HEK293 (cell line): Measurements from ENCODE around the gene TUG1.

ENCODE experiments used
- BCL11A ChIP-seq: fragments of 450-650 bp; formaldehyde crosslinking; IDR thresholded peaks from 2 replicates; pipeline ENCODE4 v1.5.1; 2016; ENCODE audit warnings: low read depth, missing biosample characterization, missing genetic modification characterization
- WT1 ChIP-seq: fragments of 450-650 bp; formaldehyde crosslinking; IDR thresholded peaks from 2 replicates; pipeline ENCODE4 v1.5.1; 2016; ENCODE audit warnings: missing biosample characterization, missing genetic modification characterization
- ZBTB1 ChIP-seq: fragments of 450-650 bp; formaldehyde crosslinking; IDR thresholded peaks from 2 replicates; pipeline ENCODE4 v1.5.1; 2016; ENCODE audit warnings: missing biosample characterization, missing genetic modification characterization
- ZNF121 ChIP-seq: fragments of 450-650 bp; formaldehyde crosslinking; IDR thresholded peaks from 2 replicates; pipeline ENCODE4 v1.5.1; 2016; ENCODE audit warnings: missing biosample characterization, missing genetic modification characterization
- ZNF629 ChIP-seq: fragments of 450-650 bp; formaldehyde crosslinking; IDR thresholded peaks from 2 replicates; pipeline ENCODE4 v1.5.1; 2017; ENCODE audit warnings: missing biosample characterization, missing genetic modification characterization
- ZNF747 ChIP-seq: fragments of 450-650 bp; formaldehyde crosslinking; IDR thresholded peaks from 2 replicates; pipeline ENCODE4 v1.5.1; 2016; ENCODE audit warnings: missing biosample characterization, missing genetic modification characterization
- ZNF785 ChIP-seq: fragments of 450-650 bp; formaldehyde crosslinking; IDR thresholded peaks from 2 replicates; pipeline ENCODE4 v1.5.1; 2016; ENCODE audit warnings: missing biosample characterization, missing genetic modification characterization
- ZNF830 ChIP-seq: fragments of 450-650 bp; IDR thresholded peaks from 2 replicates; pipeline ENCODE4 v1.5.0; 2018; ENCODE audit warnings: missing biosample characterization, missing genetic modification characterization, low read depth, mild to moderate bottlenecking, moderate library complexity
- TF ChIP-seq, protein P1 (sequence below): fragments of 450-650 bp; formaldehyde crosslinking; IDR thresholded peaks from 2 replicates; pipeline ENCODE4 v1.5.1; 2016; ENCODE audit warnings: missing biosample characterization, missing genetic modification characterization
- TF ChIP-seq, protein P2 (sequence below): fragments of 450-650 bp; IDR thresholded peaks from 2 replicates; pipeline ENCODE4 v1.5.1; 2018; ENCODE audit warnings: missing biosample characterization, missing genetic modification characterization
- TF ChIP-seq, protein P3 (sequence below): fragments of 450-650 bp; formaldehyde crosslinking; IDR thresholded peaks from 2 replicates; pipeline ENCODE4 v1.5.1; 2016; ENCODE audit warnings: missing biosample characterization, missing genetic modification characterization
- TF ChIP-seq, protein P4 (sequence below): sonication (generic); formaldehyde crosslinking; IDR thresholded peaks from 2 replicates; pipeline ENCODE4 v1.8.1; 2022; ENCODE audit warnings: mild to moderate bottlenecking, moderate library complexity, missing genetic modification reagents
- TF ChIP-seq, protein P5 (sequence below): fragments of 450-650 bp; formaldehyde crosslinking; IDR thresholded peaks from 2 replicates; pipeline ENCODE4 v1.5.1; 2016; ENCODE audit warnings: missing biosample characterization, missing genetic modification characterization
- TF ChIP-seq, protein P6 (sequence below): fragments of 450-650 bp; formaldehyde crosslinking; IDR thresholded peaks from 2 replicates; pipeline ENCODE4 v1.5.1; 2016; ENCODE audit warnings: missing biosample characterization, missing genetic modification characterization

DNA sequence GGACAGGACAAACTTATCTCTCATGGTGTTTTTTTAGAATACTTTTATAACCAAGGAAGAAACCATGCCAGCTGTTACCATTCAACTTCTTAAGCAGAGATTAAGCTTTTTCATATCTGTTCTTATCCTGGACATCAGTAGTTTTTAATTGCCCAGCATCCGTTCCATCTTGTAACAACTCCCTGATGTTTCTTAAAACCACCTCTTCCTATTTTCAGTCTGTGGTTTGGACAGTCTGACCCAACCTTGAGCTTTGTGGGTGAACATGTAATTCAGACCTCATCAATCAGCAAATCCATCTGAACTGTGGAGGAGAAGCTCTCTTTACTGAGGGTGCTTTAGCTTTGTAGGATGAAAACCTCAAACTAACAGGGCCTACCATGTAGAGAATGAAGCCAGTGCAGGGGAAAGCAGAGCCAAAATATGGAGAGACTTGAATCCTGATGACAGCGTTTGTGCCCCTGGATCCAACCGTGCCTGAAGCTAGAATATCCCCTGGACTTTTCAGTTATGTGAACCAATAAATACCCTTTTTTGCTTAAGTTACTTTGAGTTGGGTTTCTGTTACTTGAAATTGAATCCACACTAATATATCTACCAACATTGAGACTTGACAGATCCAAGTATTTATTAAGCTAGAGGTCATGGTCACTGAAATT lies 9.4 kb downstream of the TUG1 start:
- TF ChIP-seq WT1 (tag by site-specific recombination), result no peak
- TF ChIP-seq, protein P1, sequence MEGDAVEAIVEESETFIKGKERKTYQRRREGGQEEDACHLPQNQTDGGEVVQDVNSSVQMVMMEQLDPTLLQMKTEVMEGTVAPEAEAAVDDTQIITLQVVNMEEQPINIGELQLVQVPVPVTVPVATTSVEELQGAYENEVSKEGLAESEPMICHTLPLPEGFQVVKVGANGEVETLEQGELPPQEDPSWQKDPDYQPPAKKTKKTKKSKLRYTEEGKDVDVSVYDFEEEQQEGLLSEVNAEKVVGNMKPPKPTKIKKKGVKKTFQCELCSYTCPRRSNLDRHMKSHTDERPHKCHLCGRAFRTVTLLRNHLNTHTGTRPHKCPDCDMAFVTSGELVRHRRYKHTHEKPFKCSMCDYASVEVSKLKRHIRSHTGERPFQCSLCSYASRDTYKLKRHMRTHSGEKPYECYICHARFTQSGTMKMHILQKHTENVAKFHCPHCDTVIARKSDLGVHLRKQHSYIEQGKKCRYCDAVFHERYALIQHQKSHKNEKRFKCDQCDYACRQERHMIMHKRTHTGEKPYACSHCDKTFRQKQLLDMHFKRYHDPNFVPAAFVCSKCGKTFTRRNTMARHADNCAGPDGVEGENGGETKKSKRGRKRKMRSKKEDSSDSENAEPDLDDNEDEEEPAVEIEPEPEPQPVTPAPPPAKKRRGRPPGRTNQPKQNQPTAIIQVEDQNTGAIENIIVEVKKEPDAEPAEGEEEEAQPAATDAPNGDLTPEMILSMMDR, result no peak
- no peak for TF ChIP-seq BCL11A
- TF ChIP-seq, protein P2, sequence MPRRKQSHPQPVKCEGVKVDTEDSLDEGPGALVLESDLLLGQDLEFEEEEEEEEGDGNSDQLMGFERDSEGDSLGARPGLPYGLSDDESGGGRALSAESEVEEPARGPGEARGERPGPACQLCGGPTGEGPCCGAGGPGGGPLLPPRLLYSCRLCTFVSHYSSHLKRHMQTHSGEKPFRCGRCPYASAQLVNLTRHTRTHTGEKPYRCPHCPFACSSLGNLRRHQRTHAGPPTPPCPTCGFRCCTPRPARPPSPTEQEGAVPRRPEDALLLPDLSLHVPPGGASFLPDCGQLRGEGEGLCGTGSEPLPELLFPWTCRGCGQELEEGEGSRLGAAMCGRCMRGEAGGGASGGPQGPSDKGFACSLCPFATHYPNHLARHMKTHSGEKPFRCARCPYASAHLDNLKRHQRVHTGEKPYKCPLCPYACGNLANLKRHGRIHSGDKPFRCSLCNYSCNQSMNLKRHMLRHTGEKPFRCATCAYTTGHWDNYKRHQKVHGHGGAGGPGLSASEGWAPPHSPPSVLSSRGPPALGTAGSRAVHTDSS, result no peak
- TF ChIP-seq, protein P3, sequence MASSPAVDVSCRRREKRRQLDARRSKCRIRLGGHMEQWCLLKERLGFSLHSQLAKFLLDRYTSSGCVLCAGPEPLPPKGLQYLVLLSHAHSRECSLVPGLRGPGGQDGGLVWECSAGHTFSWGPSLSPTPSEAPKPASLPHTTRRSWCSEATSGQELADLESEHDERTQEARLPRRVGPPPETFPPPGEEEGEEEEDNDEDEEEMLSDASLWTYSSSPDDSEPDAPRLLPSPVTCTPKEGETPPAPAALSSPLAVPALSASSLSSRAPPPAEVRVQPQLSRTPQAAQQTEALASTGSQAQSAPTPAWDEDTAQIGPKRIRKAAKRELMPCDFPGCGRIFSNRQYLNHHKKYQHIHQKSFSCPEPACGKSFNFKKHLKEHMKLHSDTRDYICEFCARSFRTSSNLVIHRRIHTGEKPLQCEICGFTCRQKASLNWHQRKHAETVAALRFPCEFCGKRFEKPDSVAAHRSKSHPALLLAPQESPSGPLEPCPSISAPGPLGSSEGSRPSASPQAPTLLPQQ, result no peak
- TF ChIP-seq ZBTB1 (tag by site-specific recombination), result no peak
- no peak for TF ChIP-seq ZNF747
- TF ChIP-seq, protein P4, sequence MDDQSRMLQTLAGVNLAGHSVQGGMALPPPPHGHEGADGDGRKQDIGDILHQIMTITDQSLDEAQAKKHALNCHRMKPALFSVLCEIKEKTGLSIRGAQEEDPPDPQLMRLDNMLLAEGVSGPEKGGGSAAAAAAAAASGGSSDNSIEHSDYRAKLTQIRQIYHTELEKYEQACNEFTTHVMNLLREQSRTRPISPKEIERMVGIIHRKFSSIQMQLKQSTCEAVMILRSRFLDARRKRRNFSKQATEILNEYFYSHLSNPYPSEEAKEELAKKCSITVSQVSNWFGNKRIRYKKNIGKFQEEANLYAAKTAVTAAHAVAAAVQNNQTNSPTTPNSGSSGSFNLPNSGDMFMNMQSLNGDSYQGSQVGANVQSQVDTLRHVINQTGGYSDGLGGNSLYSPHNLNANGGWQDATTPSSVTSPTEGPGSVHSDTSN (CRISPR knock-in tag), result no peak
- TF ChIP-seq, protein P5, sequence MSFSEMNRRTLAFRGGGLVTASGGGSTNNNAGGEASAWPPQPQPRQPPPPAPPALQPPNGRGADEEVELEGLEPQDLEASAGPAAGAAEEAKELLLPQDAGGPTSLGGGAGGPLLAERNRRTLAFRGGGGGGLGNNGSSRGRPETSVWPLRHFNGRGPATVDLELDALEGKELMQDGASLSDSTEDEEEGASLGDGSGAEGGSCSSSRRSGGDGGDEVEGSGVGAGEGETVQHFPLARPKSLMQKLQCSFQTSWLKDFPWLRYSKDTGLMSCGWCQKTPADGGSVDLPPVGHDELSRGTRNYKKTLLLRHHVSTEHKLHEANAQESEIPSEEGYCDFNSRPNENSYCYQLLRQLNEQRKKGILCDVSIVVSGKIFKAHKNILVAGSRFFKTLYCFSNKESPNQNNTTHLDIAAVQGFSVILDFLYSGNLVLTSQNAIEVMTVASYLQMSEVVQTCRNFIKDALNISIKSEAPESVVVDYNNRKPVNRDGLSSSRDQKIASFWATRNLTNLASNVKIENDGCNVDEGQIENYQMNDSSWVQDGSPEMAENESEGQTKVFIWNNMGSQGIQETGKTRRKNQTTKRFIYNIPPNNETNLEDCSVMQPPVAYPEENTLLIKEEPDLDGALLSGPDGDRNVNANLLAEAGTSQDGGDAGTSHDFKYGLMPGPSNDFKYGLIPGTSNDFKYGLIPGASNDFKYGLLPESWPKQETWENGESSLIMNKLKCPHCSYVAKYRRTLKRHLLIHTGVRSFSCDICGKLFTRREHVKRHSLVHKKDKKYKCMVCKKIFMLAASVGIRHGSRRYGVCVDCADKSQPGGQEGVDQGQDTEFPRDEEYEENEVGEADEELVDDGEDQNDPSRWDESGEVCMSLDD (tag by site-specific recombination), result no peak
- no peak for TF ChIP-seq ZNF121 (tag by site-specific recombination)
- no peak for TF ChIP-seq ZNF785
- TF ChIP-seq, protein P6, sequence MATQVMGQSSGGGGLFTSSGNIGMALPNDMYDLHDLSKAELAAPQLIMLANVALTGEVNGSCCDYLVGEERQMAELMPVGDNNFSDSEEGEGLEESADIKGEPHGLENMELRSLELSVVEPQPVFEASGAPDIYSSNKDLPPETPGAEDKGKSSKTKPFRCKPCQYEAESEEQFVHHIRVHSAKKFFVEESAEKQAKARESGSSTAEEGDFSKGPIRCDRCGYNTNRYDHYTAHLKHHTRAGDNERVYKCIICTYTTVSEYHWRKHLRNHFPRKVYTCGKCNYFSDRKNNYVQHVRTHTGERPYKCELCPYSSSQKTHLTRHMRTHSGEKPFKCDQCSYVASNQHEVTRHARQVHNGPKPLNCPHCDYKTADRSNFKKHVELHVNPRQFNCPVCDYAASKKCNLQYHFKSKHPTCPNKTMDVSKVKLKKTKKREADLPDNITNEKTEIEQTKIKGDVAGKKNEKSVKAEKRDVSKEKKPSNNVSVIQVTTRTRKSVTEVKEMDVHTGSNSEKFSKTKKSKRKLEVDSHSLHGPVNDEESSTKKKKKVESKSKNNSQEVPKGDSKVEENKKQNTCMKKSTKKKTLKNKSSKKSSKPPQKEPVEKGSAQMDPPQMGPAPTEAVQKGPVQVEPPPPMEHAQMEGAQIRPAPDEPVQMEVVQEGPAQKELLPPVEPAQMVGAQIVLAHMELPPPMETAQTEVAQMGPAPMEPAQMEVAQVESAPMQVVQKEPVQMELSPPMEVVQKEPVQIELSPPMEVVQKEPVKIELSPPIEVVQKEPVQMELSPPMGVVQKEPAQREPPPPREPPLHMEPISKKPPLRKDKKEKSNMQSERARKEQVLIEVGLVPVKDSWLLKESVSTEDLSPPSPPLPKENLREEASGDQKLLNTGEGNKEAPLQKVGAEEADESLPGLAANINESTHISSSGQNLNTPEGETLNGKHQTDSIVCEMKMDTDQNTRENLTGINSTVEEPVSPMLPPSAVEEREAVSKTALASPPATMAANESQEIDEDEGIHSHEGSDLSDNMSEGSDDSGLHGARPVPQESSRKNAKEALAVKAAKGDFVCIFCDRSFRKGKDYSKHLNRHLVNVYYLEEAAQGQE (tag by site-specific recombination), result no peak
- TF ChIP-seq ZNF830 (tag by site-specific recombination), result no peak
- TF ChIP-seq ZNF629 (tag by site-specific recombination), result no peak
